HCT116 (cell line): ENCODE data around the gene KCNN4. TPM values are rescaled to one million over a fixed set of nuclear protein-coding genes. Genes with fewer than 3 reads are reported as not detected.

Experiments used
- ATAC-seq: fragments of 200-7000 bp; cut with Tn5 transposase; 2 replicates; pipeline ENCODE4 v1.9.1; 2020; ENCODE audit warnings: mild to moderate bottlenecking, moderate library complexity
- BruUV-seq: library from RNA; stranded (reverse); fragments of 400-500 nt; replicated peaks from 2 replicates; lab custom pipeline; 2021; lab: Mats Ljungman, UMichigan
- CTCF ChIA-PET: fragments of 300-600 bp; sonication (Branson Sonifier 250); formaldehyde crosslinking; loops from one replicate; lab custom pipeline; 2021; ENCODE audit warnings: antibody characterized with exemption; lab: Charles Lee
- POLR2A ChIA-PET: fragments of 300-600, 350-600 bp; sonication (Branson Sonifier 250); formaldehyde crosslinking; loops from one replicate; lab custom pipeline; 2021; ENCODE audit warnings: antibody characterized with exemption; lab: Charles Lee
- RAD21 ChIA-PET, 2 experiments: fragments of 300-600 bp; sonication (Branson Sonifier 250); formaldehyde crosslinking; loops; one replicate each; lab custom pipeline; 2023; ENCODE audit warnings: low total read pairs in 2 of 2; ENCODE audit not compliant: uncharacterized antibody in 2 of 2, unreplicated experiment in 2 of 2, low non-redundant PET in 1 of 2; lab: Charles Lee
- DNase-seq: peaks from one replicate; pipeline ENCODE4 v3.0.0-alpha.2; 2010; ENCODE audit warnings: low read depth, low spot score
- H2AFZ ChIP-seq: fragments of 200-600 bp; shearing (Covaris generic), sonication (generic); 2 replicates; pipeline ENCODE4 v1.6.1; 2017; ENCODE audit warnings: low read depth, mixed run types, mixed read lengths, antibody characterized with exemption, low read length; ENCODE audit not compliant: poor library complexity, severe bottlenecking
- H3K27ac ChIP-seq: 2 replicates; pipeline ENCODE4 v1.5.1; 2012; ENCODE audit warnings: low read depth, low read length
- H3K27me3 ChIP-seq: fragments of 200-600 bp; sonication (generic); 2 replicates; pipeline ENCODE4 v1.6.1; 2016; ENCODE audit warnings: mixed run types, low read length, mixed read lengths; ENCODE audit not compliant: insufficient read depth
- H3K36me3 ChIP-seq, 2 experiments: fragments of 200-500 bp in 1 of 2; fragments of 200-600 bp in 1 of 2; sonication (Bioruptor generic) in 1 of 2; sonication (generic) in 1 of 2; 2 replicates each; pipeline versions ENCODE4 v1.5.1 to v1.6.1; 2014 to 2016; ENCODE audit warnings: low read length in 2 of 2, inconsistent platforms in 1 of 2, mixed read lengths in 1 of 2, mixed run types in 1 of 2; ENCODE audit not compliant: insufficient read depth in 2 of 2, control insufficient read depth in 1 of 2
- H3K4me1 ChIP-seq, 2 experiments: fragments of 200-600 bp in 1 of 2; sonication (generic) in 1 of 2; 2 replicates each; pipeline versions ENCODE4 v1.5.1 to v1.6.1; 2012 to 2017; ENCODE audit warnings: low read length in 2 of 2, inconsistent platforms in 1 of 2, mild to moderate bottlenecking in 1 of 2, mixed read lengths in 1 of 2, mixed run types in 1 of 2, moderate library complexity in 1 of 2; ENCODE audit not compliant: insufficient read depth in 2 of 2, control insufficient read depth in 1 of 2
- H3K4me2 ChIP-seq: fragments of 200-600 bp; sonication (generic); 2 replicates; pipeline ENCODE4 v1.6.1; 2017; ENCODE audit warnings: mixed run types, low read length, mixed read lengths
- H3K4me3 ChIP-seq, 2 experiments: fragments of 200-600 bp in 1 of 2; sonication (generic) in 1 of 2; replicated peaks in 1 of 2; 2 replicates each; pipeline ENCODE4 v1.5.1; 2011 to 2016; ENCODE audit warnings: low read length in 2 of 2, control low read depth in 1 of 2, low read depth in 1 of 2, mild to moderate bottlenecking in 1 of 2, mixed read lengths in 1 of 2, mixed run types in 1 of 2
- H3K79me2 ChIP-seq: fragments of 200-600 bp; sonication (generic); 2 replicates; pipeline ENCODE4 v1.6.1; 2017; ENCODE audit warnings: mild to moderate bottlenecking, mixed run types, low read length, moderate library complexity, mixed read lengths; ENCODE audit not compliant: insufficient read depth
- H3K9ac ChIP-seq: fragments of 200-600 bp; sonication (generic); 2 replicates; pipeline ENCODE4 v1.6.1; 2016; ENCODE audit warnings: low read length, mixed read lengths
- H3K9me2 ChIP-seq: fragments of 200-600 bp; sonication (generic), shearing (Covaris generic); 2 replicates; pipeline ENCODE4 v1.6.1; 2017; ENCODE audit warnings: mixed run types, mild to moderate bottlenecking, moderate library complexity; ENCODE audit not compliant: insufficient read depth
- H3K9me3 ChIP-seq, 2 experiments: fragments of 200-500 bp in 1 of 2; fragments of 200-600 bp in 1 of 2; sonication (Bioruptor generic) in 1 of 2; sonication (generic) in 1 of 2; 2 replicates each; pipeline ENCODE4 v1.6.1; 2014 to 2017; ENCODE audit warnings: low read length in 2 of 2, mixed read lengths in 2 of 2, inconsistent platforms in 1 of 2, low read depth in 1 of 2, mild to moderate bottlenecking in 1 of 2, mixed run types in 1 of 2, moderate library complexity in 1 of 2; ENCODE audit not compliant: control insufficient read depth in 1 of 2, insufficient read depth in 1 of 2
- H4K20me1 ChIP-seq: fragments of 200-600 bp; sonication (generic), shearing (Covaris generic); 2 replicates; pipeline ENCODE4 v1.6.1; 2017; ENCODE audit warnings: mixed run types, mild to moderate bottlenecking, moderate library complexity; ENCODE audit not compliant: insufficient read depth
- CEBPB ChIP-seq: IDR thresholded peaks from 2 replicates; pipeline ENCODE4 v1.6.1; 2012; ENCODE audit warnings: low read depth
- EZH2 ChIP-seq: fragments of 200-600 bp; sonication (generic); IDR thresholded peaks from 2 replicates; pipeline ENCODE4 v1.6.1; 2017; ENCODE audit warnings: antibody characterized with exemption, mixed run types
- JUND ChIP-seq: IDR thresholded peaks from 2 replicates; pipeline ENCODE4 v1.6.1; 2012
- MAX ChIP-seq: IDR thresholded peaks from 2 replicates; pipeline ENCODE4 v1.6.1; 2012
- POLR2AphosphoS5 ChIP-seq: IDR thresholded peaks from 2 replicates; pipeline ENCODE4 v1.6.1; 2011; ENCODE audit warnings: mild to moderate bottlenecking, low read depth, low read length, moderate library complexity
- RAD21 ChIP-seq: IDR thresholded peaks from 2 replicates; pipeline ENCODE4 v1.6.1; 2012; ENCODE audit warnings: low read depth, mild to moderate bottlenecking
- SIN3A ChIP-seq: IDR thresholded peaks from 2 replicates; pipeline ENCODE4 v1.6.1; 2012; ENCODE audit warnings: low read depth
- ZBTB33 ChIP-seq: IDR thresholded peaks from 2 replicates; pipeline ENCODE4 v1.6.1; 2011; ENCODE audit warnings: mild to moderate bottlenecking, low read length, moderate library complexity; ENCODE audit not compliant: insufficient replicate concordance; ENCODE audit errors: extremely low read depth
- intact Hi-C: fragments of 100-400 bp; cut with micrococcal nuclease; formaldehyde crosslinking; loops from 2 replicates; pipeline ENCODE4 v1.10.0; 2022
- total RNA-seq: library from RNA; stranded (reverse); gene quantifications from one replicate; pipeline ENCODE4 v1.2.1, GENCODE V29; 2021; ENCODE audit not compliant: unreplicated experiment

The KCNN4 gene
- total RNA-seq, 1 experiment from 2014 or later: 72.9 TPM

- Histone ChIP-seq H3K4me2 (peak overlapping the region; percentile 88), H3K9me3 (no peaks in the 10 kb centered on the region), H3K79me2 (peaks cover 94% of the 10 kb centered on the region), H4K20me1 (no peaks in the 10 kb centered on the region), H2AFZ (no peak overlapping the region), H3K4me1 (peaks cover 49 to 63% of the 10 kb centered on the region in 2 experiments), H3K9me2 (no peaks in the 10 kb centered on the region), H3K27me3 (no peaks in the 10 kb centered on the region), H3K27ac (peak overlapping the region; percentile 94), H3K36me3 (peaks cover 12 to 27% of the 10 kb centered on the region in 2 experiments; a peak in 3 of 4 replicates), H3K9ac (peak overlapping the region; percentile 49), H3K4me3 (peak overlapping the region in 1 of 2 experiments; percentile 18; a peak in 1 of 4 replicates)
- DNase-seq (no peak), ATAC-seq (no peak)
- intact Hi-C loops: no loop called here
- ChIA-PET RAD21 (interaction anchor here (0.5 to 1.5 kb wide), 4 partner anchors 11 to 65 kb away, joined by 3 to 7 read pairs (median 4); no protein-coding TSS in a partner anchor), CTCF (interaction anchor here (1.5 to 6.4 kb wide), 3 partner anchors 12 to 32 kb away, joined by 4 to 38 read pairs (median 4); no protein-coding TSS in a partner anchor), POLR2A (interaction anchor here (0.8 to 3.2 kb wide), 4 partner anchors 12 to 109 kb away, joined by 3 to 14 read pairs (median 3); partner anchors contain the start of gene SMG9)
- TF ChIP-seq ZBTB33: no peak
- TF ChIP-seq RAD21: no peak
- TF ChIP-seq CEBPB: no peak
- no peak for TF ChIP-seq MAX
- no peak for TF ChIP-seq JUND
- TF ChIP-seq SIN3A: no peak
- no peak for TF ChIP-seq POLR2AphosphoS5
- TF ChIP-seq EZH2: no peak
- BruUV-seq: no TSS peak
Observed at GRCh38 chr19:43777163-43777695, 3.5 kb downstream of the KCNN4 start.
